A549 (cell line): ENCODE measurements around the gene NTM.

Source experiments
- EP300 ChIP-seq, 2 experiments: fragments of >200 bp; sonication (Bioruptor Twin); formaldehyde crosslinking; IDR thresholded peaks; 2 replicates in 1 of 2; 3 replicates in 1 of 2; pipeline ENCODE4 v1.6.1; 2016 to 2017
- USF2 ChIP-seq: fragments of 450-650 bp; IDR thresholded peaks from 2 replicates; pipeline ENCODE4 v1.6.1; 2014; ENCODE audit warnings: antibody characterized with exemption
- TF ChIP-seq, protein P1 (sequence below): IDR thresholded peaks from 2 replicates; pipeline ENCODE4 v1.6.1; 2012
- TF ChIP-seq, protein P2 (sequence below): fragments of >200 bp; sonication (Bioruptor Twin); formaldehyde crosslinking; IDR thresholded peaks from 3 replicates; pipeline ENCODE4 v1.5.1; 2016

DNA sequence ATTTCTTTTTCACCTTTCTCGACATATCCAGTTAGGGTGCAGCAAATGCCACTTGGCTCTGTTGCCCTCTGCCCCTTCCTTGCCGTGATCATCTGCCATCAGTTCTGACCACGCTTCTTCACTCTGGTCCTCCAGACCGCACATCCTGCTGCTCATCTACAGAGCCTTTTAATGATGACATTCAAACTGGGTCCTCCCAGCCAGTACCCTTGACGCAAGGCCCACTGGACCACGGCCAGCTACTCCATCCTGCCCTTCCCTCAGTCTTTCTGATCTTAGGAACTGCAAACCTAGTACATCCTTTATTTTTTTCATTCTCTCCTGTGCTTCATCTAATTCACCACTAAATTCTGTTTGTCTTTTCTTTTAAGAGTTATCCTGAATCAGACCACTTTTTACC lies 551.8 kb downstream of the NTM start:
- TF ChIP-seq, protein P1, sequence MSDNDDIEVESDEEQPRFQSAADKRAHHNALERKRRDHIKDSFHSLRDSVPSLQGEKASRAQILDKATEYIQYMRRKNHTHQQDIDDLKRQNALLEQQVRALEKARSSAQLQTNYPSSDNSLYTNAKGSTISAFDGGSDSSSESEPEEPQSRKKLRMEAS, result no peak
- TF ChIP-seq USF2 (no peak), EP300 (IDR thresholded peaks at IDR 0.05) (no peak)
- TF ChIP-seq, protein P2, sequence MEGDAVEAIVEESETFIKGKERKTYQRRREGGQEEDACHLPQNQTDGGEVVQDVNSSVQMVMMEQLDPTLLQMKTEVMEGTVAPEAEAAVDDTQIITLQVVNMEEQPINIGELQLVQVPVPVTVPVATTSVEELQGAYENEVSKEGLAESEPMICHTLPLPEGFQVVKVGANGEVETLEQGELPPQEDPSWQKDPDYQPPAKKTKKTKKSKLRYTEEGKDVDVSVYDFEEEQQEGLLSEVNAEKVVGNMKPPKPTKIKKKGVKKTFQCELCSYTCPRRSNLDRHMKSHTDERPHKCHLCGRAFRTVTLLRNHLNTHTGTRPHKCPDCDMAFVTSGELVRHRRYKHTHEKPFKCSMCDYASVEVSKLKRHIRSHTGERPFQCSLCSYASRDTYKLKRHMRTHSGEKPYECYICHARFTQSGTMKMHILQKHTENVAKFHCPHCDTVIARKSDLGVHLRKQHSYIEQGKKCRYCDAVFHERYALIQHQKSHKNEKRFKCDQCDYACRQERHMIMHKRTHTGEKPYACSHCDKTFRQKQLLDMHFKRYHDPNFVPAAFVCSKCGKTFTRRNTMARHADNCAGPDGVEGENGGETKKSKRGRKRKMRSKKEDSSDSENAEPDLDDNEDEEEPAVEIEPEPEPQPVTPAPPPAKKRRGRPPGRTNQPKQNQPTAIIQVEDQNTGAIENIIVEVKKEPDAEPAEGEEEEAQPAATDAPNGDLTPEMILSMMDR, result no peak
